Kidney (tissue), 14 donors: ENCODE measurements around the gene FKBP2. TPM values are rescaled to one million over a fixed set of nuclear protein-coding genes. Genes with fewer than 3 reads are reported as not detected.
A peak's percentile ranks its signal among the peaks of the same experiment; 100 is the strongest.

Experiments
- DNase-seq, 5 donors: peaks; one replicate each; pipeline ENCODE4 v3.0.0-alpha.2; 2013 to 2020
- FAIRE-seq: peaks from 2 replicates; lab custom pipeline; 2012; peaks lifted over from hg19 to GRCh38; lab: Jason Lieb, UNC
- H3K27ac ChIP-seq, 2 donors: one replicate each; pipeline ENCODE4 v1.7.0; 2013; ENCODE audit warnings: low read depth in 2 of 2, low read length in 2 of 2, inconsistent platforms in 1 of 2
- H3K27me3 ChIP-seq: one replicate; pipeline ENCODE4 v1.7.1; 2013; ENCODE audit warnings: low read length, inconsistent platforms; ENCODE audit not compliant: control insufficient read depth, insufficient read depth
- H3K36me3 ChIP-seq, 3 donors: one replicate each; pipeline versions ENCODE4 v1.7.0 to v1.7.1; 2013; ENCODE audit warnings: low read length in 3 of 3, control low read depth in 1 of 3, inconsistent platforms in 1 of 3; ENCODE audit not compliant: insufficient read depth in 3 of 3, control insufficient read depth in 2 of 3
- H3K4me1 ChIP-seq, 3 donors: one replicate each; pipeline versions ENCODE4 v1.7.0 to v1.7.1; 2013; ENCODE audit warnings: low read length in 3 of 3, inconsistent platforms in 1 of 3, low read depth in 1 of 3; ENCODE audit not compliant: control insufficient read depth in 2 of 3, insufficient read depth in 2 of 3
- H3K4me3 ChIP-seq, 3 donors: one replicate each; pipeline versions ENCODE4 v1.7.0 to v1.8.1; 2013; ENCODE audit warnings: low read length in 3 of 3, control low read depth in 1 of 3, inconsistent platforms in 1 of 3
- H3K9ac ChIP-seq, 3 donors: one replicate each; pipeline versions ENCODE4 v1.7.0 to v1.7.1; 2013; ENCODE audit warnings: low read length in 3 of 3, control low read depth in 1 of 3, inconsistent platforms in 1 of 3
- H3K9me3 ChIP-seq, 3 donors: one replicate each; pipeline versions ENCODE4 v1.7.0 to v1.7.1; 2013; ENCODE audit warnings: low read length in 3 of 3, control low read depth in 1 of 3, inconsistent platforms in 1 of 3; ENCODE audit not compliant: control insufficient read depth in 2 of 3, insufficient read depth in 1 of 3
- intact Hi-C: fragments of 100-400 bp; cut with DNase I; formaldehyde crosslinking; loops from one replicate; pipeline ENCODE4 v1.11.1; 2022
- polyA plus RNA-seq: library from polyadenylated mRNA; stranded (reverse); fragments of 350-450 nt; fragmentation: Illumina TruSeq; extraction: RNeasy Lipid Tissue Mini Kit (QIAGEN cat#74804); gene quantifications from one replicate; pipeline ENCODE4 v1.2.3, GENCODE V29; 2014; ENCODE audit warnings: low read depth, low replicate concordance; ENCODE audit not compliant: insufficient read depth
- total RNA-seq: library from RNA; stranded (reverse); fragmentation: NEBNext Ultra II Directional; extraction: Animal tissue kit (Norgen Biotek cat#: 25700); gene quantifications from one replicate; pipeline ENCODE4 v1.2.1, GENCODE V29; 2021
- TF ChIP-seq, protein P1 (sequence below): IDR thresholded peaks from 3 replicates; pipeline ENCODE4 v1.5.1; 2012; ENCODE audit warnings: mild to moderate bottlenecking, moderate library complexity, borderline replicate concordance; ENCODE audit not compliant: insufficient read depth; ENCODE audit errors: extremely low read depth
- donor health status: control.
- donor health status: control.
- donor health status: control.
- donor health status: control.
- donor health status: control.
- donor health status: DM: yes; HTN: yes; CAD: no.
- donor health status: Normal renal cell carcinoma (clear cell type).

FKBP2 gene
- total and polyA plus RNA-seq, 2 donors from 2014 or later, result 76.0 to 411 TPM

GRCh38 chr11:64203421-64204079, 37.3 kb upstream of the FKBP2 start:
- TF ChIP-seq, protein P1, sequence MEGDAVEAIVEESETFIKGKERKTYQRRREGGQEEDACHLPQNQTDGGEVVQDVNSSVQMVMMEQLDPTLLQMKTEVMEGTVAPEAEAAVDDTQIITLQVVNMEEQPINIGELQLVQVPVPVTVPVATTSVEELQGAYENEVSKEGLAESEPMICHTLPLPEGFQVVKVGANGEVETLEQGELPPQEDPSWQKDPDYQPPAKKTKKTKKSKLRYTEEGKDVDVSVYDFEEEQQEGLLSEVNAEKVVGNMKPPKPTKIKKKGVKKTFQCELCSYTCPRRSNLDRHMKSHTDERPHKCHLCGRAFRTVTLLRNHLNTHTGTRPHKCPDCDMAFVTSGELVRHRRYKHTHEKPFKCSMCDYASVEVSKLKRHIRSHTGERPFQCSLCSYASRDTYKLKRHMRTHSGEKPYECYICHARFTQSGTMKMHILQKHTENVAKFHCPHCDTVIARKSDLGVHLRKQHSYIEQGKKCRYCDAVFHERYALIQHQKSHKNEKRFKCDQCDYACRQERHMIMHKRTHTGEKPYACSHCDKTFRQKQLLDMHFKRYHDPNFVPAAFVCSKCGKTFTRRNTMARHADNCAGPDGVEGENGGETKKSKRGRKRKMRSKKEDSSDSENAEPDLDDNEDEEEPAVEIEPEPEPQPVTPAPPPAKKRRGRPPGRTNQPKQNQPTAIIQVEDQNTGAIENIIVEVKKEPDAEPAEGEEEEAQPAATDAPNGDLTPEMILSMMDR, result no peak
- Histone ChIP-seq H3K27me3 (no peaks in the 10 kb centered on the region), H3K36me3 (peaks cover 4 to 37% (median 24%) of the 10 kb centered on the region in 3 donors), H3K9me3 (no peaks in the 10 kb centered on the region), H3K4me3 (no peak overlapping the region), H3K9ac (no peak overlapping the region), H3K4me1 (peaks cover 0 to 5% (median 0%) of the 10 kb centered on the region in 3 donors), H3K27ac (no peak overlapping the region)
- intact Hi-C loops, result no loop called here
- DNase-seq (no peak), FAIRE-seq (no peak)

DNA sequence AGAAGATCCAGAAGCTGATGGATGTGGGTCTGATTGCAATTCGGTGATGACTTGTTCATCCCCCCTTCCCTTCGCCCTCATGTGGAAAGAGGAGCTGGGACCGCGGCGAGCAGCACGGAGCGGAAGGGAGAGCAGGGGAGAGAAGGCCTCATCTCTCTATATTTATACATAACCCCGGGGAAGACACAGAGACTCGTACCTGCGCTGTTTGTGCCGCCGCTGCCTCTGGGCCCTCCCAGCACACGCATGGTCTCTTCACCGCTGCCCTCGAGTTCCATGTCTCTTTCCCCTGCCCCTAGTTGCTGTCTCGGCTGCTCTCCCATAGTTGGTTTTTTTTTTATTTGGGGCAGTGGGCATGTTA, 36.8 kb upstream of the FKBP2 start:
- Histone ChIP-seq H3K27ac (no peak overlapping the region), H3K9ac (no peak overlapping the region), H3K9me3 (no peaks in the 10 kb centered on the region), H3K27me3 (no peaks in the 10 kb centered on the region), H3K4me3 (no peak overlapping the region), H3K36me3 (peaks cover 4 to 37% (median 24%) of the 10 kb centered on the region in 3 donors), H3K4me1 (peaks cover 0 to 5% (median 0%) of the 10 kb centered on the region in 3 donors)
- TF ChIP-seq, protein P1, result no peak
- DNase-seq (peak in 1 of 5 donors; percentile 40), FAIRE-seq (no peak)
- intact Hi-C loops, result no loop called here

- peak; percentile 87 to 96 (median 94) for DNase-seq
- no peak for FAIRE-seq
- TF ChIP-seq, protein P1, result peak; percentile 87
- Histone ChIP-seq H3K36me3 (peaks cover 4 to 37% (median 24%) of the 10 kb centered on the region in 3 donors), H3K4me3 (no peak overlapping the region), H3K9me3 (no peaks in the 10 kb centered on the region), H3K27me3 (no peaks in the 10 kb centered on the region), H3K27ac (no peak overlapping the region), H3K9ac (no peak overlapping the region), H3K4me1 (peaks cover 0 to 5% (median 0%) of the 10 kb centered on the region in 3 donors)
- intact Hi-C loops, result no loop called here
These were observed 36.4 kb upstream of the FKBP2 start for GRCh38 chr11:64204464-64204989.
